ENCODE measurements around the gene KCNN1. TPM values are rescaled to one million over a fixed set of nuclear protein-coding genes. Genes with fewer than 3 reads are reported as not detected.
"Not testable (repeated sequence)": the region's sequence is repeated elsewhere in the genome, so short reads cannot be mapped to it uniquely, and the experiment has no call there.

The KCNN1 gene
- total RNA-seq, 1 donor from 2014 or later = 0.30 TPM

- peak; percentile 59 for DNase-seq (ENCODE audit: low read depth)
Measured at GRCh38 chr19:18000915-18001776, 34.2 kb downstream of the KCNN1 start.

DNA sequence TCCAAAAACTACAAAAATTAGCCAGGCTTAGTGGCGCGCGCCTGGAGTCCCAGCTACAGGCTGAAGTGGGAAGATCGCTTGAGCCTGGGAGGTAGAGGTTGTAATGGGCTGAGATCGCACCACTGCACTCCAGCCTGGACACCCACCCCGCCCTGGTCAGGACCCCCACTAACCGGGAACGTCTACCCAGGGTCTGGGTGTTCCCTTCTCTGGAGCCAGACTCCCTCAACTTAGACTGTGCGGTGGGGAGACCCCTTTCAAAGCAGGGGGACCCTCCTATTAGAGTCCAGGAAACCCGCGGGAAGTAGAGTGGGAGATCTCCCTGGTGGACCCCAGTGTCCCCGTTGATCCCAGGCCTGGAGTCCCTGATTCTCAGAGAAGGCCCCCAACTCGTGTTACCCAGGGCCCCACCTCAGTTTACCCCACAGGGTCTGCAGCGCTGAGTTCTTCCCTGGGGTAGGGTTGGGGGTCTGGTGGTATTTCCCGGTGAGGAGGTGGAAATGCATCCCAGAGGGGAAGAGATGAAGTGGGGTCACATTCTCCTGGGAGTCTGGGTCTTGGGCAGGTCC is 35.0 kb downstream of the KCNN1 start:
- no peak for DNase-seq (ENCODE audit: low read depth)

GRCh38 chr19:18002347-18002850 is 35.5 kb downstream of the KCNN1 start:
- no peak for DNase-seq (ENCODE audit: low read depth)

GRCh38 chr19:18005750-18006149 is 38.8 kb downstream of the KCNN1 start:
- not testable (repeated sequence) for DNase-seq (ENCODE audit: low read depth)

DNA sequence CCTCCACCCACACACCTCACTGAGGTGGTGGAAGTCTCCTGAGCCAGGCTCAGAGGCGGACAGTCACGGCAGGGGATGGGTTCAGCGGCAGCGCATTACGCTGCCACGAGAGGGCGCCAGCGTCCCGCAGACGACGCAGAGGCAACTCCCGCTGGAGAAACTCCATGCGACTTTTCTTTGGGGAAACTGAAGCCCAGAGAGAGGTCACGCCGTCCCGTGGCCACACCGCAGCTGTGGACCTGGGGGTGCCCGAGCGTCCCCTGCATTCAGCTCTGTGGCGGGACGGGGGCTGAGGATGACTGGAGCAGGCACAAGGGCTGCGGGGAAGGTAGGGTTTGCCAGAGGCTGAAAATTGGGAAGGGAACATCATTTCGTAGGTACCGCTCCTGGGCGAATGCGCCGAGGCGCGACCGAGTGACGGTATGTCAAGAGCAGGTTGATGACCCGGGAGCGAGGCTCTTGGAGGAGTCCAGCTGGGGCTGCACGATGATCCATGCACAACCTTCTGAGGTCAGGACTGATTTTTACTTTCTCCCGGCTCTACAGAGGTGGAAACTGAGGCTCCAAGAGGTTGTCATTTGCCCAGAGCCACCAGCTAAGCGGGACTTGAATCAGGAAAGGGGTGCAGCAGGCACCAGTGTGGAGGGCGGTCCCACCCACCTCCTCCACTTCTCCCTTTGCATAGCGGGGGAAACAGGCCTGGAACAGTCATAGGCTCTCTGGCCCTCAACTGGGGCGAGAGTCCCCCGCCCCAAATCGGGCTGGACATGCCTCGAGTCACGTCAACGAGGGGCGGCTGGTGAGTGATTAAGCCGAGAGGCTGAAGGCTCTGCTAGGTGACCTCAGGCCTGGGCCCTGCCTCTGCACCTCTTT is 40.4 kb downstream of the KCNN1 start:
- DNase-seq (ENCODE audit: low read depth) = peak; percentile 44

DNA sequence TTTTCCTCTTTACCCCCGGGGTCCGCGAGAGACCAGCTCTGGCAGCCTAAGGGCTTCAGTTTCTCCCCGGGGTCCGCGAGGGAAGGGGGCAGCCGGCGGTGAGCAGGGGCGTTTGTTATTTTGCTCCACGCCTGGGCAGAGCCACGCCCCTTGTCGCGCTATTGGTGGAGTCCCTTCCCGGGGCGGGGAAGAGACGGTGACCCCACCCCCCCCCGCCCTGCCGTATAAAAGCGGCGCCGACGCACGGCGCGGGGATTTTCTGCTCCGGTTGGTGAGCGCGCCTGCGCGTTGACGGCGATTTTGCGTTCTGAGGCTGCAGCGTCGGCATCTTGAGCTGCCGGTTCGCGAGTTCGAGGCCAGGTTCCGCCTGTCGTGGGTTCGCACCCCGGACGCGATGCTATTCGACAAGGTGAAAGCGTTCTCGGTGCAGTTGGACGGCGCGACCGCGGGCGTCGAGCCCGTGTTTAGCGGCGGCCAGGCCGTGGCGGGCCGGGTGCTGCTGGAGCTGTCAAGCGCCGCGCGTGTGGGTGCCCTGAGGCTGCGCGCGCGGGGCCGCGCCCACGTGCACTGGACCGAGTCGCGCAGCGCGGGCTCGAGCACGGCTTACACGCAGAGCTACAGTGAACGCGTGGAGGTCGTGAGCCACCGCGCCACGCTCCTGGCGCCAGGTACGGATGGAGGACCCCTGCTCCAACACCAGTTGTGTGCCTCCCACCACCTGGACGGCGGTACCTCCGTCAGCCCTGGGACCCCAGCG is 41.2 kb downstream of the KCNN1 start, which contains the start of gene ARRDC2:
Gene ARRDC2 (plus strand): TSS at position 254 of the 757 bp plus-strand sequence. CDS start 141 bp downstream, at position 395.
- peak; percentile 74 for DNase-seq (ENCODE audit: low read depth)

GRCh38 chr19:18008814-18009213 is 41.9 kb downstream of the KCNN1 start:
- no peak for DNase-seq (ENCODE audit: low read depth)

DNA sequence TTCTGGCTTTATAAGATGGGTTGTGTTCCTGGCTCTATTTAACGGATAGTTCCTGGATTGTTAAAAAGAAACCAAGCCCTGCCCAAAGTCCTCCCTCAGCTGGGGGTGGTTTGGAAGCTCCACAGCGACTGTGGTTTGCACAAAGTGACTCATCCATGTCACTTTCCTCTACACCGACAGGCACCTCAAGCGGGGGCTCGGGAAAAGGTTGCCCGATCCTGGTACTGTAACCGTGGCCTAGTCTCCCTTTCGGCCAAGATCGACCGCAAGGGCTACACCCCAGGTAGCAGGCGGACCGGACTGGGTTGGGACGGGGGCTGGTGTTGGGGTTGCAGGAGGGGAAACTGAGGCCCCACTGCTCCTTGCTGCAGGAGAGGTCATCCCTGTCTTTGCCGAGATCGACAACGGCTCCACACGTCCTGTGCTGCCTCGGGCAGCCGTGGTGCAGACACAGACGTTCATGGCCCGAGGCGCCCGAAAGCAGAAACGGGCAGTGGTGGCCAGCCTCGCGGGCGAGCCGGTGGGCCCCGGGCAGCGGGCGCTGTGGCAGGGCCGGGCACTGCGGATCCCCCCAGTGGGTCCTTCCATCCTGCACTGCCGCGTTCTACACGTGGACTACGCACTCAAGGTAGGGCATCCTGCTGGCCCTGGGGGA is 42.6 kb downstream of the KCNN1 start:
- no peak for DNase-seq (ENCODE audit: low read depth)

GRCh38 chr19:18010149-18010548 is 43.2 kb downstream of the KCNN1 start:
- no peak for DNase-seq (ENCODE audit: low read depth)

GRCh38 chr19:18013210-18014111 is 46.6 kb downstream of the KCNN1 start:
- DNase-seq (ENCODE audit: low read depth) = no peak

GRCh38 chr19:18014197-18014596 is 47.3 kb downstream of the KCNN1 start:
- no peak for DNase-seq (ENCODE audit: low read depth)

DNA sequence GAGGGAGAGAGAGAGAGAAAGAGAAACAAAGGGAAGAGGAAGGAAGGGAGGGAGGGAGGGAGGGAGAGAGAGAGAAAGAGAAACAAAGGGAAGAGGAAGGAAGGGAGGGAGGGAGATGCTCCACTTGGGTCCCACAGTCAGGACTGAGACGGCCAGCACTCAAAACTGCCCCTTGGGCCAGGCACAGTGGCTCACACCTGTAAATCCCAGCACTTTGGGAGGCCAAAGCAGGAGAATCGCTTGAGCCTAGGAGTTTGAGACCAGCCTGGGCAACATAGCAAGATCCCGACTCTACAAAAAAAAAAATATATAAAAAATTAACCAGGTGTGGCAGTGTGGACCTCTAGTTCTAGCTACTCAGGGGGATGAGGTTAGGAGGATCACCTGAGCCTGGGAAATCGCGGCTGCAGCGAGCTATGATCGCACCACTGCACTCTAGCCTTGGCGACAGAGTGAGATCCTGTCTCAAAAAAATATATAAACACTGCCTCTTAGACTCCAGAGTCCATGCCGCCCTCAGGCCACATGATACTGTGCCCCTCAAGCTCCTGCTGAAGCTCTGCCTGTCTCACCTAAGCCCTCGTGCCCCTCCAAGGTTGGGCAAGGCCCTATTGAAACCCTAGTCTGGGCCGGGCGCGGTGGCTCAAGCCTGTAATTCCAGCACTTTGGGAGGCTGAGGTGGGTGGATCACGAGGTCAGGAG is 49.5 kb downstream of the KCNN1 start:
- no peak for DNase-seq (ENCODE audit: low read depth)

- no peak for DNase-seq (ENCODE audit: low read depth)
Measured at GRCh38 chr19:18017275-18018083, 50.6 kb downstream of the KCNN1 start.

- DNase-seq (ENCODE audit: low read depth) = peak; percentile 36
Measured at GRCh38 chr19:18020212-18021085, 53.5 kb downstream of the KCNN1 start.

GRCh38 chr19:18021121-18021755 is 54.3 kb downstream of the KCNN1 start:
- peak; percentile 81 for DNase-seq (ENCODE audit: low read depth)

GRCh38 chr19:18023622-18024251 is 56.8 kb downstream of the KCNN1 start:
- DNase-seq (ENCODE audit: low read depth) = no peak
